ENCODE data around the gene UBE3C.

DNA sequence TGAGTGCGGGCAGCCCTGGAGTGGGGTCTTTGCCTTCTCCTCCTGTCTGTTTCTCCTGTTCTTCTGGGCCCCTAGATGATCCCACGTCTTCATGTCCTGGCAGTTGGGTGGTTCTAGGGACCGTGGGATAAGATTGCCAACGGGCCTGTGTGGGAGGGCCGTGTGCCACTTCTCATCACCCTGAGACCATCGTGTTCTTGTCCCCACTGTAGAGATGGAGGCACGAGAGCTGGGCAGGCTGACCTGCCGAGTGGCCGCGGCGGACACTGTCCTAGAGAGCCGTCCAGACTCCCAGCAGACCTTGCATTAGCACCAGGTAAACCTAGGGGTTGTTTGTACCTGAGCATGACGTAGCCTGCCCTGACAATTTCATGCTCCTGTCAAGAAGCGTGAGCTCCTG lies 18.5 kb upstream of the UBE3C start:
- TF ChIP-seq, protein P1, sequence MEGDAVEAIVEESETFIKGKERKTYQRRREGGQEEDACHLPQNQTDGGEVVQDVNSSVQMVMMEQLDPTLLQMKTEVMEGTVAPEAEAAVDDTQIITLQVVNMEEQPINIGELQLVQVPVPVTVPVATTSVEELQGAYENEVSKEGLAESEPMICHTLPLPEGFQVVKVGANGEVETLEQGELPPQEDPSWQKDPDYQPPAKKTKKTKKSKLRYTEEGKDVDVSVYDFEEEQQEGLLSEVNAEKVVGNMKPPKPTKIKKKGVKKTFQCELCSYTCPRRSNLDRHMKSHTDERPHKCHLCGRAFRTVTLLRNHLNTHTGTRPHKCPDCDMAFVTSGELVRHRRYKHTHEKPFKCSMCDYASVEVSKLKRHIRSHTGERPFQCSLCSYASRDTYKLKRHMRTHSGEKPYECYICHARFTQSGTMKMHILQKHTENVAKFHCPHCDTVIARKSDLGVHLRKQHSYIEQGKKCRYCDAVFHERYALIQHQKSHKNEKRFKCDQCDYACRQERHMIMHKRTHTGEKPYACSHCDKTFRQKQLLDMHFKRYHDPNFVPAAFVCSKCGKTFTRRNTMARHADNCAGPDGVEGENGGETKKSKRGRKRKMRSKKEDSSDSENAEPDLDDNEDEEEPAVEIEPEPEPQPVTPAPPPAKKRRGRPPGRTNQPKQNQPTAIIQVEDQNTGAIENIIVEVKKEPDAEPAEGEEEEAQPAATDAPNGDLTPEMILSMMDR (IDR thresholded peaks at IDR 0.05 in 8 of 11, conservative IDR thresholded peaks at IDR 0.05 in 3 of 11), result no peak
- TF ChIP-seq POLR2A (IDR thresholded peaks at IDR 0.05), result no peak

All from spleen (tissue), 7 donors.